ENCODE measurements around the gene ADAMTS12. TPM values are rescaled to one million over a fixed set of nuclear protein-coding genes. Genes with fewer than 3 reads are reported as not detected.
"Not testable (repeated sequence)": the region's sequence is repeated elsewhere in the genome, so short reads cannot be mapped to it uniquely, and the experiment has no call there.

Gene ADAMTS12
- total and polyA plus RNA-seq, 5 donors: 0.54 to 1.4 (median 1.0) TPM

GRCh38 chr5:33515366-33515765 is 376.4 kb downstream of the ADAMTS12 start:
- ATAC-seq; intact Hi-C loops (cut with DNase I); H3K27ac ChIP-seq (ENCODE audit: low read length); H3K4me3 ChIP-seq (ENCODE audit: low read length); H3K27me3 ChIP-seq (ENCODE audit: control insufficient read depth, insufficient read depth); H3K4me1 ChIP-seq (ENCODE audit: control insufficient read depth, insufficient read depth, low read length); H3K9me3 ChIP-seq (ENCODE audit: control insufficient read depth, low read length): not testable (repeated sequence)
- WGBS: 97% methylated on average over 32 of the region's 32 CpGs
- peak in 1 of 3 donors; percentile 49 for DNase-seq

GRCh38 chr5:33513462-33514185 is 378.2 kb downstream of the ADAMTS12 start:
- ATAC-seq (peak in 1 of 2 donors; percentile 47), DNase-seq (no peak)
- Histone ChIP-seq H3K4me3 (ENCODE audit: low read length) (no peak overlapping the region), H3K9me3 (ENCODE audit: control insufficient read depth, low read length) (peaks cover 3% of the 10 kb centered on the region), H3K4me1 (ENCODE audit: control insufficient read depth, insufficient read depth, low read length) (no peaks in the 10 kb centered on the region), H3K27ac (ENCODE audit: low read length) (no peak overlapping the region), H3K27me3 (ENCODE audit: control insufficient read depth, insufficient read depth) (no peaks in the 10 kb centered on the region)
- 81% methylated on average over 3 of the region's 3 CpGs for WGBS
- intact Hi-C loops (cut with DNase I): no loop called here

GRCh38 chr5:33509036-33509435 is 382.8 kb downstream of the ADAMTS12 start:
- Histone ChIP-seq H3K4me3 (ENCODE audit: low read length) (no peak overlapping the region), H3K27ac (ENCODE audit: low read length) (no peak overlapping the region), H3K27me3 (ENCODE audit: control insufficient read depth, insufficient read depth) (no peaks in the 10 kb centered on the region), H3K4me1 (ENCODE audit: control insufficient read depth, insufficient read depth, low read length) (no peaks in the 10 kb centered on the region), H3K9me3 (ENCODE audit: control insufficient read depth, low read length) (peaks cover 3% of the 10 kb centered on the region)
- intact Hi-C loops (cut with DNase I): no loop called here
- DNase-seq: no peak
- ATAC-seq: no peak
- 68% methylated on average over 3 of the region's 3 CpGs for WGBS

- no peaks in the 10 kb centered on the region for H3K27me3 ChIP-seq (ENCODE audit: control insufficient read depth, insufficient read depth)
- H3K4me3 ChIP-seq (ENCODE audit: low read length): no peak overlapping the region
- no peak overlapping the region for H3K27ac ChIP-seq (ENCODE audit: low read length)
- H3K4me1 ChIP-seq (ENCODE audit: control insufficient read depth, insufficient read depth, low read length): peaks cover 2% of the 10 kb centered on the region
- intact Hi-C loops (cut with DNase I): no loop called here
- peaks cover 3% of the 10 kb centered on the region for H3K9me3 ChIP-seq (ENCODE audit: control insufficient read depth, low read length)
- no peak for ATAC-seq
- 89% methylated on average over 4 of the region's 4 CpGs for WGBS
- DNase-seq: no peak
These were observed 384.4 kb downstream of the ADAMTS12 start for GRCh38 chr5:33507426-33507825.

GRCh38 chr5:33504570-33504969 is 387.2 kb downstream of the ADAMTS12 start:
- no peak overlapping the region for H3K27ac ChIP-seq (ENCODE audit: low read length)
- WGBS: 73% methylated on average over 3 of the region's 3 CpGs
- no peaks in the 10 kb centered on the region for H3K27me3 ChIP-seq (ENCODE audit: control insufficient read depth, insufficient read depth)
- DNase-seq (no peak), ATAC-seq (no peak)
- no peak overlapping the region for H3K4me3 ChIP-seq (ENCODE audit: low read length)
- peaks cover 2% of the 10 kb centered on the region for H3K4me1 ChIP-seq (ENCODE audit: control insufficient read depth, insufficient read depth, low read length)
- intact Hi-C loops (cut with DNase I): no loop called here
- H3K9me3 ChIP-seq (ENCODE audit: control insufficient read depth, low read length): peaks cover 3% of the 10 kb centered on the region

- intact Hi-C loops (cut with DNase I): no loop called here
- H3K4me3 ChIP-seq (ENCODE audit: low read length): no peak overlapping the region
- no peak overlapping the region for H3K27ac ChIP-seq (ENCODE audit: low read length)
- no peaks in the 10 kb centered on the region for H3K27me3 ChIP-seq (ENCODE audit: control insufficient read depth, insufficient read depth)
- ATAC-seq (no peak), DNase-seq (peak in 1 of 3 donors; percentile 52)
- H3K9me3 ChIP-seq (ENCODE audit: control insufficient read depth, low read length): no peaks in the 10 kb centered on the region
- peaks cover 2% of the 10 kb centered on the region for H3K4me1 ChIP-seq (ENCODE audit: control insufficient read depth, insufficient read depth, low read length)
- 90% methylated on average over 27 of the region's 27 CpGs for WGBS
These were observed 389.9 kb downstream of the ADAMTS12 start for GRCh38 chr5:33501899-33502298.

GRCh38 chr5:33501260-33501659 is 390.5 kb downstream of the ADAMTS12 start:
- Histone ChIP-seq H3K4me1 (ENCODE audit: control insufficient read depth, insufficient read depth, low read length) (peaks cover 2% of the 10 kb centered on the region), H3K27me3 (ENCODE audit: control insufficient read depth, insufficient read depth) (no peaks in the 10 kb centered on the region), H3K4me3 (ENCODE audit: low read length) (no peak overlapping the region), H3K9me3 (ENCODE audit: control insufficient read depth, low read length) (no peaks in the 10 kb centered on the region), H3K27ac (ENCODE audit: low read length) (no peak overlapping the region)
- ATAC-seq (no peak), DNase-seq (no peak)
- 92% methylated on average over 4 of the region's 4 CpGs for WGBS
- intact Hi-C loops (cut with DNase I): no loop called here

GRCh38 chr5:33494466-33494865 is 397.3 kb downstream of the ADAMTS12 start:
- intact Hi-C loops (cut with DNase I): no loop called here
- WGBS: 25% methylated on average over 1 of the region's 1 CpG
- Histone ChIP-seq H3K9me3 (ENCODE audit: control insufficient read depth, low read length) (no peaks in the 10 kb centered on the region), H3K27ac (ENCODE audit: low read length) (no peak overlapping the region), H3K4me1 (ENCODE audit: control insufficient read depth, insufficient read depth, low read length) (no peaks in the 10 kb centered on the region), H3K27me3 (ENCODE audit: control insufficient read depth, insufficient read depth) (no peaks in the 10 kb centered on the region), H3K4me3 (ENCODE audit: low read length) (no peak overlapping the region)
- DNase-seq (no peak), ATAC-seq (no peak)

- intact Hi-C loops (cut with DNase I): no loop called here
- ATAC-seq (no peak), DNase-seq (no peak)
- Histone ChIP-seq H3K27me3 (ENCODE audit: control insufficient read depth, insufficient read depth) (no peaks in the 10 kb centered on the region), H3K9me3 (ENCODE audit: control insufficient read depth, low read length) (no peaks in the 10 kb centered on the region), H3K4me3 (ENCODE audit: low read length) (no peak overlapping the region), H3K27ac (ENCODE audit: low read length) (no peak overlapping the region), H3K4me1 (ENCODE audit: control insufficient read depth, insufficient read depth, low read length) (no peaks in the 10 kb centered on the region)
These were observed 399.8 kb downstream of the ADAMTS12 start for GRCh38 chr5:33491941-33492340.

GRCh38 chr5:33490071-33490665 is 401.6 kb downstream of the ADAMTS12 start:
- WGBS: 76% methylated on average over 1 of the region's 1 CpG
- intact Hi-C loops (cut with DNase I): no loop called here

GRCh38 chr5:33489481-33490067 is 402.2 kb downstream of the ADAMTS12 start:
- Histone ChIP-seq H3K4me1 (ENCODE audit: control insufficient read depth, insufficient read depth, low read length) (no peaks in the 10 kb centered on the region), H3K9me3 (ENCODE audit: control insufficient read depth, low read length) (no peaks in the 10 kb centered on the region), H3K27me3 (ENCODE audit: control insufficient read depth, insufficient read depth) (no peaks in the 10 kb centered on the region), H3K4me3 (ENCODE audit: low read length) (no peak overlapping the region), H3K27ac (ENCODE audit: low read length) (no peak overlapping the region)
- no peak for DNase-seq
- 94% methylated on average over 6 of the region's 6 CpGs for WGBS
- no peak for ATAC-seq
- intact Hi-C loops (cut with DNase I): no loop called here

More at GRCh38 chr5:33490071-33490665, 401.6 kb downstream of the ADAMTS12 start:
- Histone ChIP-seq H3K4me3 (ENCODE audit: low read length) (no peak overlapping the region), H3K9me3 (ENCODE audit: control insufficient read depth, low read length) (no peaks in the 10 kb centered on the region), H3K4me1 (ENCODE audit: control insufficient read depth, insufficient read depth, low read length) (no peaks in the 10 kb centered on the region), H3K27me3 (ENCODE audit: control insufficient read depth, insufficient read depth) (no peaks in the 10 kb centered on the region), H3K27ac (ENCODE audit: low read length) (no peak overlapping the region)
- DNase-seq (no peak), ATAC-seq (no peak)

Measured in right cardiac atrium (tissue), 5 donors.